HG02973 (cell line): ENCODE measurements around the gene FNBP1.

Experiments
- ATAC-seq: cut with Tn5 transposase; IDR thresholded peaks from one replicate; pipeline ENCODE4 v1.9.1; 2021; ENCODE audit warnings: moderate library complexity; ENCODE audit not compliant: unreplicated experiment

The FNBP1 gene

GRCh38 chr9:130042885-130043653 lies at the start of gene FNBP1:
TSS of gene FNBP1 (minus strand) at chr9:130043189. CDS start at chr9:130042975, 214 bp downstream.
- ATAC-seq = no peak

GRCh38 chr9:130090915-130091314 lies 47.9 kb upstream of the FNBP1 start:
- no peak for ATAC-seq

- ATAC-seq = no peak
Observed at GRCh38 chr9:130089141-130089540, 46.2 kb upstream of the FNBP1 start.

- ATAC-seq = no peak
Observed at GRCh38 chr9:130088051-130088450, 45.1 kb upstream of the FNBP1 start.

GRCh38 chr9:130084337-130084736 lies 41.3 kb upstream of the FNBP1 start:
- ATAC-seq = no peak

- no peak for ATAC-seq
Observed at GRCh38 chr9:130078547-130078946, 35.6 kb upstream of the FNBP1 start.

- ATAC-seq = no peak
Observed at GRCh38 chr9:130073373-130073772, 30.4 kb upstream of the FNBP1 start.

GRCh38 chr9:130072515-130073235 lies 29.7 kb upstream of the FNBP1 start:
- no peak for ATAC-seq

GRCh38 chr9:130069048-130069447 lies 26.1 kb upstream of the FNBP1 start:
- ATAC-seq = no peak

GRCh38 chr9:130064621-130065020 lies 21.6 kb upstream of the FNBP1 start:
- ATAC-seq = no peak

GRCh38 chr9:130062750-130063149 lies 19.8 kb upstream of the FNBP1 start:
- ATAC-seq = no peak

- no peak for ATAC-seq
Observed at GRCh38 chr9:130060296-130060695, 17.3 kb upstream of the FNBP1 start.

- no peak for ATAC-seq
Observed at GRCh38 chr9:130058887-130059286, 15.9 kb upstream of the FNBP1 start.

GRCh38 chr9:130058154-130058553 lies 15.2 kb upstream of the FNBP1 start:
- ATAC-seq = no peak

- no peak for ATAC-seq
Observed at GRCh38 chr9:130054820-130055219, 11.8 kb upstream of the FNBP1 start.

GRCh38 chr9:130054325-130054786 lies 11.4 kb upstream of the FNBP1 start:
- ATAC-seq = no peak

GRCh38 chr9:130053504-130054324 lies 10.7 kb upstream of the FNBP1 start, which contains the start of gene GPR107:
TSS of gene GPR107 (plus strand) at chr9:130053906. CDS start at chr9:130053933, 27 bp downstream.
- ATAC-seq = peak; percentile 56

GRCh38 chr9:130053109-130053503 lies 10.1 kb upstream of the FNBP1 start:
- ATAC-seq = no peak

- ATAC-seq = no peak
Observed at GRCh38 chr9:130051855-130052254, 8.9 kb upstream of the FNBP1 start.

- no peak for ATAC-seq
Observed at GRCh38 chr9:130050462-130050861, 7.5 kb upstream of the FNBP1 start.
